ENCODE measurements around the gene GNAQ. TPM values are rescaled to one million over a fixed set of nuclear protein-coding genes. Genes with fewer than 3 reads are reported as not detected.
A peak's percentile ranks its signal among the peaks of the same experiment; 100 is the strongest.

GNAQ gene
- total and polyA plus RNA-seq, 2 of the 13 experiments (the other 11 are each of a cell fraction or from before 2014, with no cell fraction given) = 16.5 to 17.7 TPM

- no peak overlapping the region for H2AFZ ChIP-seq (ENCODE audit: low read length)
- BruUV-seq (replicated peaks) = no TSS peak
- H3K4me3 ChIP-seq (replicated peaks in 1 of 3; ENCODE audit: insufficient read depth in 1 of 3, low read depth in 2 of 3, low read length in 3 of 3) = peak overlapping the region in 1 of 3 experiments; percentile 13; a peak in 2 of 6 replicates
- H3K4me1 ChIP-seq (ENCODE audit: insufficient read depth, low read length) = peaks cover 59% of the 10 kb centered on the region
- DNase-seq (ENCODE audit: low spot score) (peak; percentile 72), FAIRE-seq (no peak), ATAC-seq (peak; percentile 54)
- no peaks in the 10 kb centered on the region for H3K27me3 ChIP-seq (ENCODE audit: control insufficient read depth in 1 of 2, insufficient read depth in 2 of 2, low read length in 2 of 2)
- peaks cover 0 to 1% of the 10 kb centered on the region in 2 experiments; a peak in 1 of 5 replicates for H3K36me3 ChIP-seq (replicated peaks in 1 of 2; ENCODE audit: control insufficient read depth in 1 of 2, insufficient read depth in 2 of 2, low read length in 2 of 2)
- no peaks in the 10 kb centered on the region for H3K9me3 ChIP-seq (ENCODE audit: low read length)
- H4K20me1 ChIP-seq (ENCODE audit: insufficient read depth, low read length) = no peaks in the 10 kb centered on the region
- 0% methylated on average over 2 of the region's 2 CpGs for WGBS (ENCODE audit: low lambda C conversion rate)
- POLR2A ChIA-PET = interaction anchor here (0.9 to 1.6 kb wide), 3 partner anchors 9 to 222 kb away, joined by 3 to 5 read pairs (median 4); no protein-coding TSS in a partner anchor
- intact Hi-C loops (cut with micrococcal nuclease; ENCODE audit: unreplicated experiment) (loop anchor here (2.0 kb wide), 1 partner anchor 222 kb away; the partner anchor contains the start of gene GNAQ), in situ Hi-C loops (cut with HindIII; ENCODE audit: extremely low pct_ligation_motif_present, low pct_unique_long_range_greater_than_20kb) (no loop called here)
- H3K79me2 ChIP-seq (ENCODE audit: insufficient read depth, low read length) = no peaks in the 10 kb centered on the region
- peak overlapping the region; percentile 93 for H3K27ac ChIP-seq (ENCODE audit: extremely low read length, insufficient read depth, low read length)
- CTCF ChIA-PET (ENCODE audit: low intra/inter-chr PET ratio, low total read pairs) = no interaction called here
- H3K9ac ChIP-seq (ENCODE audit: insufficient read depth, low read depth, low read length) = peak overlapping the region; percentile 59
- peak overlapping the region; percentile 66 for H3K4me2 ChIP-seq (ENCODE audit: low read depth, low read length)
- TF ChIP-seq RARA (CRISPR knock-in tag; IDR thresholded peaks at IDR 0.05) = peak; percentile 35; the same call in 1 of the 2 replicates
- peak; percentile 67; the same call in 1 of the 2 replicates for TF ChIP-seq ZNF362 (CRISPR knock-in tag; IDR thresholded peaks at IDR 0.05; ENCODE audit: borderline replicate concordance)
- no peak for TF ChIP-seq ZNF776 (CRISPR knock-in tag; IDR thresholded peaks at IDR 0.05)
- TF ChIP-seq ZBTB26 (CRISPR knock-in tag; IDR thresholded peaks at IDR 0.05; ENCODE audit: borderline replicate concordance) = no peak
- peak; percentile 39; the same call in 1 of the 2 replicates for TF ChIP-seq HDAC2 (CRISPR knock-in tag; IDR thresholded peaks at IDR 0.05)
- TF ChIP-seq ZBTB3 (CRISPR knock-in tag; IDR thresholded peaks at IDR 0.05; ENCODE audit: borderline replicate concordance, low read depth) = 0 out of 2 replicates have a peak, but pooled peaks have one; percentile 36
- peak; percentile 15; the same call in 1 of the 2 replicates for TF ChIP-seq PATZ1 (CRISPR knock-in tag; IDR thresholded peaks at IDR 0.05)
- peak; percentile 31; the same call in 1 of the 2 replicates for TF ChIP-seq SALL1 (CRISPR knock-in tag; IDR thresholded peaks at IDR 0.05)
- no peak for TF ChIP-seq FOXP1 (IDR thresholded peaks at IDR 0.05)
- peak; percentile 51 for TF ChIP-seq FOXP1 (CRISPR knock-in tag; IDR thresholded peaks at IDR 0.05)
- peak; percentile 34; the same call in 1 of the 2 replicates for TF ChIP-seq NCOR1 (IDR thresholded peaks at IDR 0.05; ENCODE audit: borderline replicate concordance, low read length)
- TF ChIP-seq ZBTB39 (CRISPR knock-in tag; IDR thresholded peaks at IDR 0.05) = no peak
- no peak for TF ChIP-seq SOX6 (IDR thresholded peaks at IDR 0.05)
- TF ChIP-seq SOX6 (CRISPR knock-in tag; IDR thresholded peaks at IDR 0.05) = peak; percentile 47; the same call in 1 of the 2 replicates
- TF ChIP-seq LCORL (IDR thresholded peaks at IDR 0.05) = 0 out of 2 replicates have a peak, but pooled peaks have one; percentile 48
- no peak for TF ChIP-seq LCORL (CRISPR knock-in tag; IDR thresholded peaks at IDR 0.05)
- TF ChIP-seq HOMEZ (CRISPR knock-in tag; IDR thresholded peaks at IDR 0.05; ENCODE audit: low read depth) = 0 out of 2 replicates have a peak, but pooled peaks have one; percentile 9
- peak; percentile 49; the same call in 1 of the 2 replicates for TF ChIP-seq ELF3 (CRISPR knock-in tag; IDR thresholded peaks at IDR 0.05)
Observed at GRCh38 chr9:77808751-77809081, 222.9 kb downstream of the GNAQ start.

Measured in HepG2 (cell line).